Sigmoid colon (tissue), 7 donors: ENCODE measurements around the gene ACR. TPM values are rescaled to one million over a fixed set of nuclear protein-coding genes. Genes with fewer than 3 reads are reported as not detected.
A peak's percentile ranks its signal among the peaks of the same experiment; 100 is the strongest.
"Not testable (repeated sequence)": the region's sequence is repeated elsewhere in the genome, so short reads cannot be mapped to it uniquely, and the experiment has no call there.

Experiments
- DNase-seq: peaks from one replicate; pipeline ENCODE4 v3.0.0-alpha.2; 2019
- H3K27ac ChIP-seq, 4 donors: fragments of 200-600 bp; sonication (generic); one replicate each; pipeline ENCODE4 v1.5.1; 2016 to 2019; ENCODE audit warnings: mild to moderate bottlenecking in 1 of 4
- H3K27me3 ChIP-seq, 3 donors: fragments of 200-600 bp; sonication (generic); one replicate each; pipeline ENCODE4 v1.5.1; 2019; ENCODE audit warnings: mild to moderate bottlenecking in 1 of 3
- H3K36me3 ChIP-seq, 4 donors: fragments of 200-600 bp; sonication (generic); one replicate each; pipeline ENCODE4 v1.5.1; 2016 to 2019
- H3K4me1 ChIP-seq, 4 donors: fragments of 200-600 bp; sonication (generic); one replicate each; pipeline ENCODE4 v1.5.1; 2017 to 2019
- H3K4me3 ChIP-seq, 4 donors: fragments of 200-600 bp; sonication (generic); one replicate each; pipeline ENCODE4 v1.5.1; 2017 to 2019; ENCODE audit warnings: mild to moderate bottlenecking in 2 of 4, moderate library complexity in 1 of 4
- H3K9me3 ChIP-seq, 4 donors: fragments of 200-600 bp in 3 of 4; sonication (generic) in 3 of 4; one replicate each; pipeline versions ENCODE4 v1.5.1 to v1.6.1; 2013 to 2019
- POLR2AphosphoS5 ChIP-seq, 4 donors: sonication (generic); formaldehyde crosslinking; IDR thresholded peaks; one replicate each; pipeline ENCODE4 v1.6.1; 2017; ENCODE audit warnings: antibody characterized with exemption in 4 of 4
- WGBS, 2 donors: extraction: QIAGEN DNeasy Blood & Tissue Kit; methylation state at CpG; one replicate each; pipeline ENCODE4 v1.1.7; 2013; 5-methylcytosine and 5-hydroxymethylcytosine counted together
- intact Hi-C: fragments of 100-400 bp; cut with DNase I; formaldehyde crosslinking; loops from one replicate; pipeline ENCODE4 v1.15.1; 2023
- polyA plus RNA-seq, 3 donors: library from polyadenylated mRNA; stranded (reverse); fragments of 200-250 nt; gene quantifications; one replicate each; pipeline ENCODE4 v1.2.3, GENCODE V29; 2013
- small RNA-seq, 3 donors: library from RNA; depleted of rRNA; stranded (forward); fragments of <200 nt; gene quantifications; one replicate each; pipeline ENCODE3, GENCODE V24; 2016
- total RNA-seq, 4 donors: library from RNA; depleted of rRNA; stranded (reverse); fragments of >200 nt; gene quantifications; one replicate each; pipeline ENCODE4 v1.1.0, GENCODE V29; 2016
- donor health status: healthy with polysubstance abuse.
- donor health status: Bipolar disorder and iron deficiency.
- donor health status: healthy.

The ACR gene
- total and polyA plus RNA-seq, 7 donors, result 0.06 to 0.68 TPM; not detected in 5

- Histone ChIP-seq H3K4me3 (peak within 1 kb of the TSS; percentile 47 to 60 (median 50)), H3K27ac (peak within 1 kb of the TSS in 2 of 4 donors; percentile 45 to 55)
- DNase-seq, result peak; percentile 93
- H3K4me1 ChIP-seq, H3K27me3 ChIP-seq, H3K36me3 ChIP-seq, intact Hi-C loops, H3K9me3 ChIP-seq: not testable (repeated sequence)
- TF ChIP-seq POLR2AphosphoS5 (IDR thresholded peaks at IDR 0.05), result peak in 3 of 4 donors; percentile 22 to 63 (median 55)
- 0% methylated on average over 62 of the region's 77 CpGs for WGBS, 2 donors
Measured at GRCh38 chr22:50783033-50783879, 45.3 kb downstream of the ACR start, which contains the start of gene RABL2B. Gene RABL2B (minus strand): TSS chr22:50783636. CDS start chr22:50782294, 1,342 bp downstream.

GRCh38 chr22:50783880-50784276, 45.9 kb downstream of the ACR start:
- peak overlapping the region; percentile 47 to 60 (median 50) for H3K4me3 ChIP-seq
- DNase-seq, H3K4me1 ChIP-seq, intact Hi-C loops, H3K27me3 ChIP-seq, H3K36me3 ChIP-seq, H3K9me3 ChIP-seq: not testable (repeated sequence)
- WGBS, 2 donors, result 0% methylated on average over 9 to 11 of the region's 16 CpGs
- peak overlapping the region in 2 of 4 donors; percentile 45 to 55 for H3K27ac ChIP-seq

- H3K36me3 ChIP-seq, H3K4me1 ChIP-seq, intact Hi-C loops, H3K4me3 ChIP-seq, H3K9me3 ChIP-seq, H3K27me3 ChIP-seq, H3K27ac ChIP-seq, DNase-seq: not testable (repeated sequence)
- WGBS, 2 donors, result 85 to 94% methylated on average over 5 of the region's 5 CpGs
Measured at GRCh38 chr22:50785289-50785688, 47.3 kb downstream of the ACR start.

- DNase-seq, intact Hi-C loops, H3K9me3 ChIP-seq, H3K27me3 ChIP-seq, H3K4me1 ChIP-seq, H3K36me3 ChIP-seq, H3K4me3 ChIP-seq, H3K27ac ChIP-seq: not testable (repeated sequence)
- 71 to 92% methylated on average over 4 of the region's 5 CpGs for WGBS, 2 donors
Measured at GRCh38 chr22:50786936-50787335, 48.9 kb downstream of the ACR start.

Small RNA genes within 50 kb of the gene (small RNA-seq; reads per million reads assigned to genes)
- gene RNU6-409P, result 0 reads per million in 3 donors

Other genes starting within 250 kb of the ACR start
- gene LMF2, start 230.5 kb upstream of the ACR start, total RNA-seq, result 10 to 100 TPM; 24.8 to 52.5 (median 45.3) TPM
- 10 to 100 TPM in 2 of 3 donors, 1 to 10 TPM in 1; 7.2 to 61.1 (median 11.3) TPM for gene LMF2, start 230.5 kb upstream of the ACR start, polyA plus RNA-seq
- gene NCAPH2, start 230.0 kb upstream of the ACR start, total RNA-seq, result 10 to 100 TPM; 30.7 to 54.0 (median 35.6) TPM
- 10 to 100 TPM; 20.3 to 45.3 (median 22.2) TPM for gene NCAPH2, start 230.0 kb upstream of the ACR start, polyA plus RNA-seq
- gene SCO2, start 212.6 kb upstream of the ACR start, total RNA-seq, result 1 to 10 TPM in 3 of 4 donors, not detected in 1; 1.3 to 1.8 (median 1.4) TPM
- gene SCO2, start 212.6 kb upstream of the ACR start, polyA plus RNA-seq, result 1 to 10 TPM; 3.9 to 5.4 (median 5.1) TPM
- 10 to 100 TPM; 20.0 to 44.3 (median 22.5) TPM for gene TYMP, start 208.2 kb upstream of the ACR start, total RNA-seq
- 100 to 1,000 TPM in 1 of 3 donors, 10 to 100 TPM in 2; 17.4 to 169 (median 89.5) TPM for gene TYMP, start 208.2 kb upstream of the ACR start, polyA plus RNA-seq
- not detected for gene KLHDC7B, start 192.3 kb upstream of the ACR start, total RNA-seq
- gene KLHDC7B, start 192.3 kb upstream of the ACR start, polyA plus RNA-seq, result 1 to 10 TPM in 1 of 3 donors, not detected in 2; 2.0 TPM
- not detected for gene SYCE3, start 175.3 kb upstream of the ACR start, total RNA-seq
- not detected for gene SYCE3, start 175.3 kb upstream of the ACR start, polyA plus RNA-seq
- 10 to 100 TPM in 1 of 4 donors, 1 to 10 TPM in 3; 1.4 to 10.2 (median 6.1) TPM for gene CPT1B, start 159.8 kb upstream of the ACR start, total RNA-seq
- gene CPT1B, start 159.8 kb upstream of the ACR start, polyA plus RNA-seq, result 10 to 100 TPM in 1 of 3 donors, 1 to 10 TPM in 2; 3.2 to 22.6 (median 4.2) TPM
- 10 to 100 TPM; 22.0 to 55.1 (median 39.2) TPM for gene CHKB, start 155.4 kb upstream of the ACR start, total RNA-seq
- 10 to 100 TPM; 24.7 to 90.0 (median 37.8) TPM for gene CHKB, start 155.4 kb upstream of the ACR start, polyA plus RNA-seq
- gene MAPK8IP2, start 137.4 kb upstream of the ACR start, total RNA-seq, result 1 to 10 TPM in 3 of 4 donors, under 1 TPM in 1; 0.66 to 2.9 (median 2.0) TPM
- 1 to 10 TPM in 1 of 3 donors, under 1 TPM in 2; under 0.01 to 1.9 (median 0.23) TPM for gene MAPK8IP2, start 137.4 kb upstream of the ACR start, polyA plus RNA-seq
- 10 to 100 TPM; 19.3 to 26.3 (median 23.8) TPM for gene ARSA, start 110.1 kb upstream of the ACR start, total RNA-seq
- 10 to 100 TPM; 10.8 to 56.9 (median 26.8) TPM for gene ARSA, start 110.1 kb upstream of the ACR start, polyA plus RNA-seq
- gene SHANK3, start 65.4 kb upstream of the ACR start, total RNA-seq, result 10 to 100 TPM in 1 of 4 donors, 1 to 10 TPM in 3; 2.5 to 14.4 (median 3.7) TPM
- 1 to 10 TPM in 1 of 3 donors, under 1 TPM in 2; 0.23 to 6.6 (median 0.60) TPM for gene SHANK3, start 65.4 kb upstream of the ACR start, polyA plus RNA-seq
- 10 to 100 TPM; 10.3 to 29.6 (median 13.8) TPM for gene RABL2B, start 45.4 kb downstream of the ACR start, total RNA-seq
- 10 to 100 TPM; 10.4 to 18.0 (median 17.6) TPM for gene RABL2B, start 45.4 kb downstream of the ACR start, polyA plus RNA-seq